ENCODE measurements around the gene DPP6. TPM values are rescaled to one million over a fixed set of nuclear protein-coding genes. Genes with fewer than 3 reads are reported as not detected.

DPP6 gene
- total and polyA plus RNA-seq, 2 donors (not counting 1 experiment from before 2014, with no cell fraction given): not detected

- H3K27ac ChIP-seq (ENCODE audit: low read length in 2 of 2): no peak overlapping the region
- CTCF ChIA-PET: interaction anchor here (1.0 kb wide), 1 partner anchor 15 kb away, joined by 3 read pairs; no protein-coding TSS in a partner anchor
- intact Hi-C loops (cut with micrococcal nuclease): no loop called here
- DNase-seq (no peak), ATAC-seq (ENCODE audit: low read depth) (no peak)
- no peak overlapping the region for H3K9ac ChIP-seq (ENCODE audit: low read length)
- peaks cover 0 to 3% (median 0%) of the 10 kb centered on the region in 4 experiments for H3K27me3 ChIP-seq (replicated peaks in 1 of 4; ENCODE audit: control extremely low read depth in 1 of 4, control insufficient read depth in 3 of 4, insufficient read depth in 4 of 4, low read length in 3 of 4)
- H3K9me3 ChIP-seq (ENCODE audit: control extremely low read depth in 1 of 3, control insufficient read depth in 2 of 3, insufficient read depth in 1 of 3, low read length in 2 of 3): no peaks in the 10 kb centered on the region
- Mint-ChIP-seq H3K27ac (no peak overlapping the region), H3K4me3 (no peak overlapping the region), H3K4me1 (no peaks in the 10 kb centered on the region), H3K27me3 (peaks cover 4% of the 10 kb centered on the region), H3K9me3 (ENCODE audit: insufficient read depth) (no peaks in the 10 kb centered on the region)
- no peak overlapping the region for H3K4me2 ChIP-seq (replicated peaks; ENCODE audit: low read depth, low read length, poor library complexity, severe bottlenecking)
- 91% methylated on average over 24 of the region's 24 CpGs for WGBS (ENCODE audit: insufficient coverage)
- no peaks in the 10 kb centered on the region for H3K36me3 ChIP-seq (replicated peaks in 1 of 2; ENCODE audit: control extremely low read depth in 1 of 2, control insufficient read depth in 1 of 2, extremely low read depth in 1 of 2, insufficient read depth in 2 of 2, low read length in 1 of 2)
- H3K4me1 ChIP-seq (ENCODE audit: control insufficient read depth in 2 of 2, insufficient read depth in 2 of 2, low read length in 2 of 2): no peaks in the 10 kb centered on the region
- H4K20me1 ChIP-seq (ENCODE audit: control insufficient read depth, insufficient read depth, low read length, poor library complexity, severe bottlenecking): no peaks in the 10 kb centered on the region
- no peak for TF ChIP-seq CTCF (IDR thresholded peaks at IDR 0.05)
- TF ChIP-seq EZH2 (IDR thresholded peaks at IDR 0.05; ENCODE audit: borderline replicate concordance, insufficient read depth, low read depth, low read length, poor library complexity, severe bottlenecking): no peak
- H3K4me3 ChIP-seq (ENCODE audit: control extremely low read depth in 1 of 5, extremely low read depth in 1 of 5, insufficient read depth in 1 of 5, low read depth in 2 of 5, low read length in 4 of 5): no peak overlapping the region
- POLR2A ChIA-PET: no interaction called here
- H3K79me2 ChIP-seq (ENCODE audit: control insufficient read depth, insufficient read depth, low read length): no peaks in the 10 kb centered on the region
- no peak overlapping the region for H2AFZ ChIP-seq (ENCODE audit: insufficient read depth, low read depth, low read length, poor library complexity, severe bottlenecking)
Measured at GRCh38 chr7:154898973-154899855, 847.0 kb downstream of the DPP6 start.

GRCh38 chr7:154899862-154900261, 847.7 kb downstream of the DPP6 start:
- no peak overlapping the region for H2AFZ ChIP-seq (ENCODE audit: insufficient read depth, low read depth, low read length, poor library complexity, severe bottlenecking)
- Mint-ChIP-seq H3K27ac (no peak overlapping the region), H3K4me3 (no peak overlapping the region), H3K4me1 (no peaks in the 10 kb centered on the region), H3K27me3 (peaks cover 7% of the 10 kb centered on the region), H3K9me3 (ENCODE audit: insufficient read depth) (no peaks in the 10 kb centered on the region)
- ChIA-PET CTCF (interaction anchor here (3.9 kb wide), 1 partner anchor 14 kb away, joined by 16 read pairs; no protein-coding TSS in a partner anchor), POLR2A (no interaction called here)
- H3K27me3 ChIP-seq (replicated peaks in 1 of 4; ENCODE audit: control extremely low read depth in 1 of 4, control insufficient read depth in 3 of 4, insufficient read depth in 4 of 4, low read length in 3 of 4): peaks cover 0 to 3% (median 0%) of the 10 kb centered on the region in 4 experiments
- no peaks in the 10 kb centered on the region for H4K20me1 ChIP-seq (ENCODE audit: control insufficient read depth, insufficient read depth, low read length, poor library complexity, severe bottlenecking)
- intact Hi-C loops (cut with micrococcal nuclease): no loop called here
- no peaks in the 10 kb centered on the region for H3K9me3 ChIP-seq (ENCODE audit: control extremely low read depth in 1 of 3, control insufficient read depth in 2 of 3, insufficient read depth in 1 of 3, low read length in 2 of 3)
- DNase-seq (no peak), ATAC-seq (ENCODE audit: low read depth) (no peak)
- no peak overlapping the region for H3K4me2 ChIP-seq (replicated peaks; ENCODE audit: low read depth, low read length, poor library complexity, severe bottlenecking)
- no peaks in the 10 kb centered on the region for H3K4me1 ChIP-seq (ENCODE audit: control insufficient read depth in 2 of 2, insufficient read depth in 2 of 2, low read length in 2 of 2)
- no peak overlapping the region for H3K9ac ChIP-seq (ENCODE audit: low read length)
- 69% methylated on average over 3 of the region's 5 CpGs for WGBS (ENCODE audit: insufficient coverage)
- H3K4me3 ChIP-seq (ENCODE audit: control extremely low read depth in 1 of 5, extremely low read depth in 1 of 5, insufficient read depth in 1 of 5, low read depth in 2 of 5, low read length in 4 of 5): no peak overlapping the region
- no peak overlapping the region for H3K27ac ChIP-seq (ENCODE audit: low read length in 2 of 2)
- no peaks in the 10 kb centered on the region for H3K79me2 ChIP-seq (ENCODE audit: control insufficient read depth, insufficient read depth, low read length)
- H3K36me3 ChIP-seq (replicated peaks in 1 of 2; ENCODE audit: control extremely low read depth in 1 of 2, control insufficient read depth in 1 of 2, extremely low read depth in 1 of 2, insufficient read depth in 2 of 2, low read length in 1 of 2): no peaks in the 10 kb centered on the region
- TF ChIP-seq EZH2 (IDR thresholded peaks at IDR 0.05; ENCODE audit: borderline replicate concordance, insufficient read depth, low read depth, low read length, poor library complexity, severe bottlenecking) (no peak), CTCF (IDR thresholded peaks at IDR 0.05) (no peak)

Data from B cell (primary cell).